GM18526 (cell line): ENCODE measurements around the gene PRKAG2.

Source experiments
- POLR2A ChIP-seq: IDR thresholded peaks from 3 replicates; pipeline ENCODE4 v1.6.1; 2011; ENCODE audit not compliant: insufficient read length; ENCODE audit errors: extremely low read depth

Gene PRKAG2

GRCh38 chr7:151681726-151682125 is 195.2 kb downstream of the PRKAG2 start:
- no peak for TF ChIP-seq POLR2A

DNA sequence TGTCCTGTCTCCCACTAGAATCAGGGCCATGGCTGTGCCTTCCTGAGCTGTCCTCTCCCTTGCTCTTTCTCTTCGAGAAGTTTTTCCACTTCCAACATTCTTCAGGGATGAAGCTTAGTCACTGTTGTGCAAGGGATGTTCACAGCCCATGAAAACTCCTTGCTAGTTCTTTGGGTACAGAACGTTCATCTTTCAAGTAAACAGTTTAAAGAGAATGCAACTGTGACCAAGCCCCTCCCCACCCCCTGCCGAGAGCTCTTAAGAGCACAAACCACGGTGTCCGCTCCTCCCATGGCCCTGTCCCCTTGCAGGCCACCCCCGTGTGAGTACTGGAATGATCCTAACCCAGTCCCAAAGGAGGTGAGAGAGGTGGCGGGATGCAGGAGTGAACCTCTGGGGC is 196.1 kb downstream of the PRKAG2 start:
- TF ChIP-seq POLR2A: no peak

DNA sequence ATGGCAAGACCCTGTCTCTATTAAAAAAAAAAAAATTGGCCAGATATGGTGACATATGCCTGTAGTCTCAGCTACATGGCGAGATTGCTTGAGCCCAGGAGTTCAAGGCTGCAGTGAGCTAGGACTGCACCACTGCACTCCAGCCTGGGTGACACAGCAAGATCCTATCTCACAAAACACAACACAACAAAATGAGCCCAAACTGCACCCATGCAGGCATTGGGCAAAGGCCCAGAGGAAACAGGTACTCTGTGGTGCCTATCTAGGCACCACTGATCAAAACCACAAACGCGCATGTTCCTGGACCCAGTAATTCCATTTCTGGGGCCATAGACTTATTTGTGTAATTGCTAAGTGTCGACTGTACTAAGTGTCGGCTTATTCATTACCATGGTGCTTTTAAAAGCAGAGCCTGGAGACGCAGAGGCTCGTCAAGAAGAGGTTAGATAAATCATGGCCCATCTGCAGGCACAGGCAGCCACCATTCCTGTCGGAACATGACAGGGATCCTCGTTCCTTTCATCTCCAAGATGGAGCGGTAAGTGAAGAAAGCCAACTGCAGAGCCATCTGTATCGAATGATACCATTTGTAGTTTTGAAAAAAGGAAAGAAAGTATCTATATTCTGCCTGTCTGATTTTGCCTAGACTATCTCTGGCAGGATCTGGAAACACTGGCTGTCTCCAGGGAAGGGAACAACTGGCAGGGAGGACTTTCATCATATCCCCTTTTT is 196.9 kb downstream of the PRKAG2 start:
- TF ChIP-seq POLR2A: no peak

DNA sequence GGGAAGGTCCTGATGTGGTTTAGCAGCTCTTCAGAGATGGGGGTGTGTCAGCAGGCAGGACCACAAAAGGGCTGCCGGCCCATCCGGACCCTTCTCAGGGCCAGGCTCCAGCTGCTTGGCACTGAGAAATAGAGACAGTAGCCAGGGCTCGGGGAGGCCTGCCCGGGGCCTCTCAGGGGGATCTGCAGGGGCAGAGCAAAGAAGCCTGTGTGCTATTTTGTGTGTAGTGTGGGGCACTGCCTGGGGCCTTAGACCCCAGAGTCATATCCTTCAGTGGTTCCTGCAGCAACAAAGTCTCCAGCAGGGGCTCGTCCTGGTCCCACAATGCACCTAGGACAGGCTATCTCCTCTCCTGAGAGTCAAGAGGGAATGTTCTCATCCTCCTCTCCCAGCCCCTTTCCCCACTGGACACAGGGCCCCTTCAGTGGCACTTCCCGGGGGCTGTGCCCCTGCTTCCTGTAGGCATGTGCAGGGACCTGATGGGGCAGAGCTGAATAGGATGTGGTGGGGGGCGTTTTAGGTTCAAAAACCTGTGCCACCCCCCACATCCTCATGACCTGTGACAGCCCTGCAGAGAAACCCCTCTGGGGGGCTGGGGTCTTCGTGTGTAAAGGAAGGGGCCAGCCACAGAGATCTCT is 197.7 kb downstream of the PRKAG2 start:
- TF ChIP-seq POLR2A: no peak

DNA sequence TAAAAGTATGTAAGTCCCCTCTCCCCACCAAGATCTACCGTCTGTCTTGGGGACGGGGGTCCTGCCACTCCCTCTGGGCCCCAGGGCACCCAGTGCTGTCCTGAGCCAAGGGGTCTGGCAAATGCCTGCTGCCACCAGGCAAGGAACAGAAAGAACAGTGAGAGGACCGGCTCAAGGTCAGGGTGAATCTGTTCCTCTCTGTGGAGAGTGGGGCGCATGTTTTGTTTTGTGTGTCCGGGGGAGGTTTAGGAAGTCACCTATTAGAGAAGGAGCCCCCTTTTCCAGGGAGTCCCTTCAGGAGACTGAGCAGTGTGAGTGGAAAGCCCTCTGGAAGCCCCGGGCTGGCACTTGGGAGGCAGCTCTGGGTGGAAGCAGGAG is 198.7 kb downstream of the PRKAG2 start:
- no peak for TF ChIP-seq POLR2A

DNA sequence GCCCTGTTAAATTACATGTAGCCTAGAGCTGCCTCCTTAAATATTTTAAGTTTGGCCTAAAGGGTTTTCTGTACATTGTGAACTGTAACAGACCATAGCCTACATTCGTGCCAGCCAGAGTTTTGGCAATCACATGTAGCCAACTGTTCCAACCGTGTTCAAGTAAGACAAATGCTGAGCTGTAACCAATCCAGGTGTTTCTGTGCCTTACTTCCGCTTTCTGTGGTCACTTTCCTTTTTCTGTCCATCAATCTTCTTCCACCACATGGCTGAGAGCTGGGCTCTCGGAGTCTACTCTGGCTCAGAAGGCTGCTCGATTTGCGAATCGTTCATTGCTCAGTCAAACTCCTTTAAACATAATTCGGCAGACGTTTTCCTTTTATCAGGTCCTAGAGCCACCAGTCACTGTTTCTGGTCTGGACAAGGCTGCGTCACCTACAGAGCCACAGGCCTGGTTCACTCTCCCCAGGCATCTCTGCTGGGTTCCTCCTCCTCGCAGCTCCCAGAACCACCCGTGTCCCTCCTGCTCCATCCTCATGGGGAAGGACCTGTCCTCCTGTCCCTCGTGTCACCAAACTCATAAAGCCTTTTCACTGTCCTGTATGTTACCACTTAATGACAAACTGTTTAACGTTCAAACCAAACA is 199.2 kb downstream of the PRKAG2 start:
- TF ChIP-seq POLR2A: no peak

DNA sequence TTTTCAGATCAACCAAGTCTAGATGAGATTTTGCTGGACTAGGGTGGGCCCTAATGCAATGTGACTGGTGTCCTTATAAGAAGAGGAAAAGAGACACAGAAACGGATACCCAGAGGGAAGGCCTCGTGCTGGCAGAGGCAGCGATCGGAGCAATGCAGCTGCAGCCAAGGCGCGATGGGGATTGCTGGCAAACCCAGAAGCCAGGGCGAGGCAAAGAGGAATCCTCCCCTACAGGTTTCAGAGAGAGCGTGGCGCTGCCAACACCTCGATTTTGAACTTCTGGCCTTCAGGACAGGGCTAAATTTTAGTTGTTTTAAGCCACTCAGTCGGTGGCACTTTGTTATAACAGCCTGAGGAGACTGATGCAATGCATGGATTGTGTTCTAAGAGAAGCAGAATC is 200.2 kb downstream of the PRKAG2 start:
- no peak for TF ChIP-seq POLR2A

DNA sequence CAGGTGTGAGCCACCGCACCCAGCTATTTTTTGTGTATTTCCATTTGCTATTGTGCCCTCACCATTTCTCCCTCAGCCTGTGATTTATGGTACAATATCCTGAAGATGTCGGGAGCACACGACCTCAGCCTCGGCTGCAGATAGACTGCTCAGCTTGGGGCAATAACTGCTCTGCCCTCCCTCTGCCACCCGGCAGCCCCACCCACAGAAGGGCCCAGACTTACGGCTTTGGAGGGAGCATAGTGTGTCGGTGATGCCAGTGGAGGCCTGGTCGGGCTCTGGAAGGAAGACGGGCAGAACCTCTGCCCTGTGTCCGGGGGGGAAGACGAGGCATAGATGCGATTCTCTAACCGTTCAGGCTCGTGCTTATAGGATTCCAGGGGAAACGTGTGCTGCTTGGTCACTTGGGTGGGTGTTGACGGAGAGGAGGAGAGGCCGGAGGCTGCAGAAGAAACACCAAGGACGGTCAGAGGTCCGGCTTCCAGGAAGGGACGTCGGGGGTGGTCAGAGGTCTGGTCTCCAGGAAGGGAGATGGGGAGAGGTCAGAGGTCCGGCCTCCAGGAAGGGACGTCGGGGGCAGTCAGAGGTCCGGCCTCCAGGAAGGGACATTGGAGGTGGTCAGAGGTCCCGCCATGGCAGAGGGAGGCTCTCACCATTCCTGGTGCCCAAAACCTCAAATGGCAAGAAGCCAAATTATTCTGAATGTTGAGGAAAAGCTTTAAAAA is 201.6 kb downstream of the PRKAG2 start:
- no peak for TF ChIP-seq POLR2A

GRCh38 chr7:151674161-151674920 is 202.6 kb downstream of the PRKAG2 start:
- no peak for TF ChIP-seq POLR2A

DNA sequence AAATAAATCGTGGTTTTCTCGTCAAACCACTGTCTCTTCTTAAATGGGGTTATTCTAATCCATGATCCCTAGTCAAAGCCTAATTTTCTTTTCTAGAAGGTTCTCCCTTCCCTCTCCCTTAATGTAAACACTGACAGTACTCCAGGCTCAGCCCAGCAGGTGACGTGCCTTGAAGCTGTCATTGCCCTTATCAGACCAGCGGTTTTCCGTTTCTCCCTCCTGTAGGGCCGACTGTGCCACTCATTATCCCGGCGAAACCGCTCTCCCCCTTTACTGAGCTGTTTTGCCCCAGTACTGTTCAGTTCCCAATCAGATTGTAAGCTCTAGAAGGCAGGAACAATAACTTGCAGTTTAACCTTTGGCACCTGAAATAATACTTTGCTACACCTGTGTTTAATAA is 203.7 kb downstream of the PRKAG2 start:
- no peak for TF ChIP-seq POLR2A

GRCh38 chr7:151672716-151673115 is 204.2 kb downstream of the PRKAG2 start:
- TF ChIP-seq POLR2A: no peak

DNA sequence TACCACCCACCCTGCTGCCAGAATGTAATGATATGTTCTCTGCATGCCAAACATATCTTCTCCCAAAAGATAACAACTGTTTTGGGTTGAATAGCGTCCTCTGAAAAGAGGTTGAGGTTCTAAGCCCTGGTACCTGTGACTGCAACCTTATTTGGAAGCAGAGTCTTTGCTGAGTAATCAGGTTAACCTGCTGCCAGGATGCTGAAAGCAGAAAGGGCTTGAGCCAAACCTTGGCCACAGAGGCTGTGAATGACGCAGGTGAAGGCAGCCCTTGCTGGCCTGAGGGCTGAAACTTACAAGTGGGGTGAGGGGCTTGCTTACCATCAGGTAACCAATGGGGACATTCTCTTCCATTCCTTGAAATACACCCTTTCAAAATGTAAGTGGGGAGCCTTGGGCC is 205.4 kb downstream of the PRKAG2 start:
- no peak for TF ChIP-seq POLR2A

GRCh38 chr7:151669762-151670161 is 207.2 kb downstream of the PRKAG2 start:
- no peak for TF ChIP-seq POLR2A

- TF ChIP-seq POLR2A: no peak
Observed at GRCh38 chr7:151666886-151667285, 210.0 kb downstream of the PRKAG2 start.

DNA sequence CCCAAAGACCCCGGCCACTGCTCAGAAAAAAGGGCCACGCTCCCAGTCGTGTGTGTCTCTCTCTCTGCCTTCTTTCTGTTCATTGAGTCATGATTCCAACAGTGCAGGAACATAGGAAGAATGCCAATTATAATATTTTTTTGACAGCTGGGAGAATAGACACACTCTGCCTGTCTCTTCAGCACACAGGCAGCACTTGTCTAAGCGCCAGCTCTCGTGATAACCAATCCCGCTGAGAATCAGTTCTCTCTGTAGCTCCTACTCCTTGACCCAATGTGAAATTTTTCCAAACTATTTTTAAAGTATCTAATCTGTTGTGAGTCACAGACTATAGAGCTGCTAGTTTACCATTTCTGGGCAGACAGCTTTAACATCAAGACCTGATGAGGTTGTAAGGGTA is 211.5 kb downstream of the PRKAG2 start:
- no peak for TF ChIP-seq POLR2A
